ENCODE data around the gene TANK.
"Not testable (repeated sequence)": the region's sequence is repeated elsewhere in the genome, so short reads cannot be mapped to it uniquely, and the experiment has no call there.

TANK gene

DNA sequence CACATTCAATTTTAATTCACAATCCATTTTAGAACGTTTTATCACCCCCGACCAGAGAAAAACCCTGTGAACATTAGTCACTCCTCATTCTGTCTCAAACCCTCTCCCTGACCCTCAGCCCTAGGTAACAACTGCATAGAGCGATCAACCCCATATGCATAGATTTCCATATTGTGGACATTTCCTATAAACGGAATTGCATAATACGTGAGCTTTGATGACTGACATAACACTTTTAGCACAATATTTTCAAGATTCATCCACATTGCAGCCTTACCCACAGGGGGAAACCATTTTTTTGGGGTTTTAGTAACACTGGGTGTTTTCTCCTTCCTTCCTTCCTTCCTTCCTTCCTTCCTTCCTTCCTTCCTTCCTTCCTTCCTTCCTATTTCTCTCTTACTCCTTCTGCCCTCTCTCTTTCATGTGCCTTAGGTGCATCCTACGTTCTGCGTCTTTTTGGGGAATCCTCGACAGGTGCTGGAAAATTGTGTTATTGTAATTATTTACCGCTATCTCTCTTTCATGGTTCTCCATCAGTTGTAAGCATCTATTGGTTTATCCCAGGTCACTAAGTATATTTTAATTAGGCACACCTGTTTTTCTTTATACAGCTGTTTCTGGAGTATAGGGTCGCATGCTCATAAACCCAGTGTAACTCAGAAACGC lies 118.5 kb downstream of the TANK start:
- DNase-seq (ENCODE audit: low spot score): peak; percentile 18

DNA sequence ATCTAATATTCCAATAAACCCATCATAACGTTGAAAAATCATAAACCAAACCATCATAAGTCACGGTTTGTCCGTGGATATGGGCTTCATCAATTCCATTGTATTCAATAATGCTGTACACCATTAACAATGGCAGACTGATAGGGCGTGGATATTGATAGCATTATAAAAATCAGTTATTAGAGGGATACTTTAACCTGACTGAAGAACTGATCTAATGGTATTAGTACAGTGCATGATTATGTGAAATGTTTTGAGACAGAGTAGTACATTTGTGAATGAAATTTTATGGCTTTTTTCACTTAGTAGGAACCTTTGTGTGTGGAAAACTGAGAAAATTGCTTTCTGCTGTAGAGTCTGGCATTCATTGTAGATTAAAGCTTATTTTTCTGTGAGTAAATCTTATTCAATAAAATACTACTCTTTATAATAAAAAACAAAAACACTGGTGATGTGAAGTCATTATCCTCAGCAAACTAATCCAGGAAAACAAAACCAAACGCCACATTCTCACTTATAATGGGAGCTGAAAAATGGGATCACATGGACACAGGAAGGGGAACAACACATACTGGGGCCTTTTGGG lies 119.1 kb downstream of the TANK start:
- not testable (repeated sequence) for DNase-seq (ENCODE audit: low spot score)

DNA sequence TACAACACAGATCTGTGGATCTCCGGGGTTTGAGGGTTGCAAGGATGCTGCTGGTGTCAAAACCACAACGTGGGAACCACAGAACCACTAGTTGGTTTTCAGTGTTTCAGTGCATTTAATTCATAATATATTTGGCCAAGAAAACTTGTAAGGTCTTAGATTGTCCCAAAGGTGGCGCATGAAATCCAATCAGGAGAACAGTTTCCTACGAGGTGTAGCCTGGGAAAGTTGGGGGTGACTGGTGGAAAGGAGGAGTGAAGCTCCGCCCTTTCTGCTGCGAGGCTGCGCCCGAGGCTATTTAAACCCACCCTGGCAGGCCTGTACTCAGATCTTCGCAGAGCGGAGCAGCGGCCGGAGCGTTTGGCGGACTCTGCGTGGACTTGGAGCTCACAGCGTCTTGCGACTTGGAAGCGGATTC lies 120.7 kb downstream of the TANK start:
- peak; percentile 59 for DNase-seq (ENCODE audit: low spot score)

DNA sequence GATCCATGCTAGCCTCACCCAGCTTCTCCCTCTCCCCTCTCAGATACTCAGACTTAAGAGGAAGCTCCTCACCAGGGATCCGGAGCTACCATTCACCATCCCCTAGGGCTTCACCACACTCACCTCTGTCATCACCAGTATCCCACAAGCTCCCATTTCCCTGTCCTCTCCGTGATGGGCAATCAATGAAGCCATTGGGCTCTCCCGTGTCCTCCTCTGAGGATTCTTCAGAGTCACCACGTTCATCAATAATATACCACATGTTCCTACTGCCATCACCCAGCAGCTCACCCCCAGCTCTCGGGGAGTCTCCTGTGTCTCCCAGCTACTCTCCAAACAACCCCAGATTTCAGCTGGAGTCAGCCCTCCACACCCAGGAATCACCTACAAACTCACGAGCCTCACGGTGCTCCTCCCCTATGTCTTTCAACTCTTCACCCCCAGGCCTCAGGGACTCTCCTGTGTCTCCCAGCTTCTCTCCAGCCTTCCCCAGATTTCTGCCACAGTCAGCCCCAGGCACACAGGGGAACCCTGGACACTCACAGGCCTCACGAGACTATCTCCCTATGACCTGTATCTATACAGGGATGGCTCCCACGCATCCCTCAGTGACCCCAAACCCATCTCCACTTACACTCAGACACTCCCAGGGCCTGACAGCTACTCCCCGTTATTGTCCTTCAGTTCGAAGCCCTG lies 121.5 kb downstream of the TANK start:
- not testable (repeated sequence) for DNase-seq (ENCODE audit: low spot score)

DNA sequence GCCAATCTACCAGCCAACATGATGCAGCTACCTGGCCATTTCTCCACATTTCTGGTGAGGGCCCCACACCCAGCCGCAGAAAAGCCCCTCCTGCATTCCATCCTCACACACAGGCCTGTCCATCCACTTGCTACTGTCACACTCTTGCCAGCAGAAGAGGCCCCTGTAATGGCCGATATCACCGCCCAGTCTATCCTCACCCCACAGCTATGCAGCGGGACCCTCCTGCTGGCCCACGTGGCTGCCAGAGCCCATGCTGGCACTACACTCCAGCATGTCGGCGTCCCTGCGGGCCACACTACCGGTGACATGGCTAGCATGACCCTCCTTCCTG lies 122.0 kb downstream of the TANK start:
- not testable (repeated sequence) for DNase-seq (ENCODE audit: low spot score)

DNA sequence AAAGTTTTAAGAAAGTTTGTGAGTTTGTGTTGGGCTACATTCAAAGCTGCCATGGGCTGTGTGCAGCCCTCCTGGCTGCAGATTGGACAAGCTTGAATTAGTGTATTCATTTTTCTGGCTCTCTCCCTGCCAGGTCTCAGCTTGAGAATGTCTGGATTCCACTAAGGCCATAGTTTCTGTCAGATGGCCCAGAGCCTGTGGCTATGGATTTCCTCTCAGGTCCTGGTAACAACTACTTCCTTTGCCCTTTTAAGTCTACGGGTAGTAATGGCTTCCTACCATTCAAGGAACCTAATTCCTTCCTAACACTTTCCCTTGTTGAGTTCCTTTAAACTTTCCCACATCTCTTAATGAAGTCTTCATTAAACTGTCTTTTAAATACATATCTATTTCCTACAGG lies 123.7 kb downstream of the TANK start:
- no peak for DNase-seq (ENCODE audit: low spot score)

Measured in RKO (cell line).